ENCODE data around the gene PHF14.

The PHF14 gene

GRCh38 chr7:11120068-11120664 lies 146.5 kb downstream of the PHF14 start:
- FAIRE-seq: no peak

DNA sequence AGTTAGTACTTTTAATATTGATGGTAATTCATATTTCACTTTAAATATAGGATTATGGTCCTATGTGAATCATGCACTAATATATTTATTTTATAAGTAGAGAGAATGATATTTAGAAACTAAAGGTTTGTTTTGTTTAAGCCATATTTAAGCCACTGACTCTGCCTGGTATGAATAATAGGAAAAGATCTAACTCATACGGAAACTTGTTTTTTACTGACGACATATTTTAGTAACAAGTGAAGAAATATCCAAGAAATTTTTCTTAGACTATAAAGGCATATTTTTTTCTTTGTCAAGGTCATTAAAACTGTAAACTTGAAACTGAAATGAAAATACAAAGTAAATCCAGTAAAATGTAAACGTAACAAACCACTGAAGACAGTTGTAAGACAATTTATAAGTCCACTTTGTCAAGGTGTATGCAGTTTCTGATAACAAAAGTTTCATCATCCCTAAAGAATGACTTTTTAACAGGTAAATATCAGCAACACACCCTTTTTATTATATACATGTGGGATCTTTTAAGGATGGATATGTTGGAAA lies 147.1 kb downstream of the PHF14 start:
- FAIRE-seq: peak; percentile 18

GRCh38 chr7:11124856-11125559 lies 151.3 kb downstream of the PHF14 start:
- FAIRE-seq: no peak

DNA sequence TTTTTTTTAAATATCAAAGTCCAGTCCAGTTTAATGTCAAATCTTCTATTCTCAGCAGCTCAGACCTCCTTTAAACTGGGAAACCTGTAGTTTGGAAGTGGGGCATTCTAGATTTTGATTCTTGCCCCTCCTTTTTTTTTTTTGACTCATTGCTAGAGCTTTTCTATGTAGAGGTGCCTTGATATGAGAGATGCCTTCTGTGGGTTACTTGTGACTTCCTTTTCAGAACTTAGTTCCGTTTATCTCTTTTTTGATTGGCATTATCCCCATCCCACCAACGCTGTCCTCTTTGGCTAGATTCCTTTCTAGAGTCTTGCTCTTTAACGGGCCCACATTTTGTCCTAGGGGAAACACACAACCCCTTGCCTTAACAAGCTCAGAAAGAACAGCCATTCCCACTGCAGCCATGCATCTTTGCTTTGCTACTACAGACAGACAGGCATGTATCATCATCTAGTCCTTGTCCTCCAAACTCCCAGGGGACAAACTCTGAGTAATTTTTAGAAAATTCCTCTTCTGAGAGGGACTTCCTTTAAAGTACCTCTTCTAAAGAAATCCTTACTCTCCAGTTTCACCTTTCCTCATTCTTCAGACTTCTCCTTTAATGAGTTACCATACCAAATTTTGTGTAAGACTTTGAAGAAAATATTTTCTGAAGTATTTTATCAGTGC lies 153.6 kb downstream of the PHF14 start:
- FAIRE-seq: no peak

- no peak for FAIRE-seq
These were observed 154.3 kb downstream of the PHF14 start for GRCh38 chr7:11127988-11128387.

GRCh38 chr7:11128498-11128897 lies 154.8 kb downstream of the PHF14 start:
- FAIRE-seq: no peak

- no peak for FAIRE-seq
These were observed 156.3 kb downstream of the PHF14 start for GRCh38 chr7:11130012-11130411.

DNA sequence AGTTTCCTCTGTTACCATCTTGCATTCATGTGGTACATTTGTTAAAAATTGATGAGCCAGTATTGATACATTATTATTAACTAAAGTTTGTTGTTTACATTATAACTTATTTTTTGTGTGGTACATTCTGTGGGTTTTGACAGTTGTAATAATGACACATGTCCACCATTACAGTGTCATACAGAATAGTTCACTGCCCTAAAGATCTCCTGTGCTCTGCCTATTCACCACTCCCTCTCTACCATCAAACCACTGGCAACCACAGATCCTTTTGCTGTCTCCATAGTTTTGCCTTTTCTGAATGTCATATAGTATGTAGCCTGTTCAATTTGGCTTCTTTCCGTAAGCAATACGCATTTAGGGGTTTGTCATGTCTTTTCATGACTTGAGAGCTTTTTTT lies 156.9 kb downstream of the PHF14 start:
- no peak for FAIRE-seq

DNA sequence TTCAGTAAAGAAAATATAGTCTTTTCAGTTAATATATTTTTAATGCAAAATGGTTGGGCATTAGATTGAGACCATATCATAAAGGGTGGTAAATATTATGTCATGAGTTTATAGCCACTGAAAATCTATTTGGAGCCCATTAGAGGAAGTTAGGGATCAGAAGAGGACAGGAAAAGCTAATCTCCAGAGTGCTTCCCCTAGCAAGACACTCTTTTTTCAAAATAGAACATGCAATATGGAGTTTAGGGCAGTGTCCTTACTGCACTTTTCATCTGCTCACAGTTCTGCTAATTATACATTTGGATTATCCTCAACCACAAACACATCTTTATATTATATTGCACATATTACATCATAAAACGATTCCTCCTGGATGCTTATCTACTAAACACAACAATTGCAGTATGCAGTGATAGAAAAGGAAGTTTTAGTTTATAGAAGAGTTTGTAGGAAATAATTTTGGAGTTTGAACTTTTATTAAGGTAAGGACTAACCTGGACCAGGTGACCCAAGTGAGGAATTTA lies 159.8 kb downstream of the PHF14 start:
- FAIRE-seq: no peak

- FAIRE-seq: no peak
These were observed 161.9 kb downstream of the PHF14 start for GRCh38 chr7:11135573-11135972.

DNA sequence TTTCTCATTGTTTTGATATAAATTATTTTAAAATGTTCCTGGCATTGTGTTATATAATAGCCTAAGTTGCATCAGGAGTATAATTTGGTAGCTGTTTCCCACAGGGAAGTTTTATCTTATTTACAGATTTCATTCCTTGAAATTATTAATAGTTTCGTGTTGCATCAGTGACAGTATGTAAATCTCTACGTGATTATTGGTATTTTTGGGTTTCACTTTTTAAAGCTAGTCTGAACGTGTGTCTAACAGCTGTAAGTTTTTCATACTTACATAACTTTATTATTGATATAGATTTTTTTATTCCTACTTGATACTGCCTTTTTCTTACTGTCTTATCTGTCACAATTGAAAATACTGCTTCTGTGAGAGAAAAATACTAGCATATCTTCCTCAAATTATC lies 167.9 kb downstream of the PHF14 start:
- no peak for FAIRE-seq

DNA sequence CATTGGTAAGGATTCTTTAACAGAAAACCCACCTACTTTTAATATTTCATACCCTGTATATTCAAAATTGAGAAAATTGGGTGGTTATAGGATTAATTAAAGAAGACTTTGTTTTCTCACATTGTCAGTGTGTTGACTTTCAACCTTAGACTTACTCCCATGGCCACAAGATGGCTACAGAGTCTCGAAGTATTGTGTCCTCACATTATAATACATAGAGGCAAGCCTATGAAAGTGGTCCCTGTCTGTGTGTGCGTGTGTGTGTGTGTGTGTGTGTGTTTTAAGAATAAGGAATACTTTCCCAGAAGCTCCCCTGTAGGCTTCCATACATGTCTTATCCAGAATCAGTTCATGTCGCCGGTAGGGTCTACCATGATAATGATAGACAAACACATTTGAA lies 180.0 kb downstream of the PHF14 start:
- FAIRE-seq: no peak

- no peak for FAIRE-seq
These were observed 182.2 kb downstream of the PHF14 start for GRCh38 chr7:11155883-11156282.

DNA sequence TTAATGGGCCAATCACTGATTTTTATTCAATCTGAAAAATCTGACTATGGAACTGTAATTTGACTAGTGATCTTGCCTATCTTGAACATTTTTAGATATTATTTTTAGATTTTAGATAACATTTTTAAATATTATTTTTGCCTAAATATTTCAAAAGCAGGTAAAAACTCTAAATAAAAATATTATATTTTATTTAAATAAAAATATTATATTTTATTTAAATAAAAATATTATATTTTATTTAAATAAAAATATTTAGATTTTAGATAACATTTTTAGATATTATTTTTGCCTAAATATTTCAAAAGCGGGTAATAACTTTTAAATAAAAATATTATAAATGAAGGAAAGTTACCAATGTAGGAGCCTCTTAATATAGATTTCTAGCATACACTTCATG lies 187.8 kb downstream of the PHF14 start:
- FAIRE-seq: peak; percentile 99

DNA sequence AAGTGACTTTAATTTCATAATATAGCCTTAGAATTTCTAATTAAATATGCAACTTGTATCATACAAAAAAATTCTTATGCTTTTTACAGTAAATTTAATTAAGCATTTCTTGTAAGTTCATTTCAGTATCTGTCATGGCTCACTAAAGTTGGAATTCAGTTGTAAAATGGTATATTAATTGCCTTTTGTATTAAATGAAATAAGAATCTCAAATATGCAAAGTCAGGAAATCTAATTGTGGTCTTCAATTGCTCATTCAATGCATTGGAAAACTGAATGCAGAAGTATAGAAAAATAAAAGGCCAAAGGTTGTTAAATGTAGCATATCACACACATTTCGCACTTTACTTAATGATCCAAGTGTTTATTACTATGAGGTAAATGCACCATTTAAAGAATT lies 189.5 kb downstream of the PHF14 start:
- FAIRE-seq: no peak

GRCh38 chr7:11166051-11166450 lies 192.4 kb downstream of the PHF14 start:
- no peak for FAIRE-seq

GRCh38 chr7:11168650-11169170 lies 195.0 kb downstream of the PHF14 start:
- no peak for FAIRE-seq

DNA sequence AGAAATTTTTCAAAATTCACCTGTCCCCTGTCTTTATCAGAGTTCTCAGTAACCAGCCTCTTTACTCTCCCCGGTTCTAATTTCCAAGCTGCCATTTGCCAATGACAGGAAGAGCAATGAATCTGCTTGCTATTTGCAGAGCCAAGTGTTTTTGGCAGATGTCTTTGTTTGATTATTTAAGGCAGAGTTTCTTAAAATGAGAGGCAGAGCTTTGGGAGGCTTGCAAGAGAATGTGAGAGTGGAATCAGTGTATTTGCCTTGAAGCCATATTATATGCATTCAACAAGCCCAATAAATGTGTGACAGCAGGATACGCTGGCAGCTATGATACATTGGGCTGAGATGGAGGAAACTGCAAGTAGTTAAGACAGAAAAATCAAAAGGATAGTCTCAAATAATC lies 196.5 kb downstream of the PHF14 start:
- no peak for FAIRE-seq

DNA sequence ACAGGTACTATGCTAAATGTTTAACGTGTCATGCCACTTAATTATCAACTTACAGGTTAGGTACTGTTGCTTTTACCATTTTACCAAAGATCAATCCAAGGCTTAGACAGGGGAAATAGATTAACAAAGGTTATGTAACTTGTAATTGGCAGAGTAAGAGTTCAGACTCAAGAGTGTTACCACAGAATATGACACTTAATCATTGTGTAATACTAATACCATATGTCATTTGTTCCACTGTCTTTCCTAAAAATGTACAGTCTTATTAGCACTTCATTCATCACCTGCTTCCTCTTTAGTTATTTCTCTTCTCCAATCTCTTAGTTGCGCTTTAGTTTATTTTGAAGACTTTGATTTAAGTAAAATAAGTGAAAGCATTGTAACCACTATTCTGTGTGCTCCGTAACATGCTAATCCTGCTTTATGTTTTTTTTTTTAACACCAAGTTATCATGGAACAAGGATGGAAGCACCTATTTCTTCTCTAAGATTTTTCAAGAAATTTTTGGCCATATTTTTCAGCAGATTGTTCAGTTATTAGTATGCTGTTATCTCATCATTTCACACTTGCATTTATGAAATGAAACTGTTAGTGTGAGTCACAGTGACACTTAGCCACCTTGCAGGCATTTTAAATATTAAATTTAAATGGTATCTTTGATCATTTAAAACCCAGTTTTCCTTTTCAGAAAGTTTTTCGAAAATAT lies 197.3 kb downstream of the PHF14 start:
- FAIRE-seq: no peak

DNA sequence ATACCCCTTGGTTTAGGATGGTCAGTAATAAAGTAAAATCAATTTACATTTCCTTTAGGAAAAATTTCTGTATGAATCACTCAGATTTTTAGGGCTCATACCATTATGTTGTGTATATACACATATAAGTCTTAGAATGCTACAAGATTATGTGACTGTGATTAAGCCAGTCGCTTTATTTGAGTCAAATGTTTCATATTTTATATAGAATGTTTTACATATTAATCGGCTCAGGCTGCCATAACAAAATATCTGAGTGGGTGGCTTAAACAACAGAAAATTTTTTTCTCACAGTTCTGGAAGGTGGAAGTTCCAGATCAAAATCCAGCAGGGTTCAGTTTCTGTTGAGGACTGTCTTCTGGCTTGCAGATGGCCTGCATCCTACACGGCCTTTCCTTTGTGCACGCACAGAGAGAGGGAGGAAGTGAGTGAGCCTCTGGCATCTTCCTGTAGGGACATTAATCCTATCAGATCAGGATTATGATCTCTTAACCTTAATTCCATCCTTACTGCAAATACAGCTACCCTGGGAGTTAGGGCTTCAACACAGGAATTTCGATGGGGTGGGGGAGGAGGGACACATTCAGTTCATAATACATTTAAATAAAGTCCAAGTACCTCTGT lies 198.0 kb downstream of the PHF14 start:
- FAIRE-seq: no peak

DNA sequence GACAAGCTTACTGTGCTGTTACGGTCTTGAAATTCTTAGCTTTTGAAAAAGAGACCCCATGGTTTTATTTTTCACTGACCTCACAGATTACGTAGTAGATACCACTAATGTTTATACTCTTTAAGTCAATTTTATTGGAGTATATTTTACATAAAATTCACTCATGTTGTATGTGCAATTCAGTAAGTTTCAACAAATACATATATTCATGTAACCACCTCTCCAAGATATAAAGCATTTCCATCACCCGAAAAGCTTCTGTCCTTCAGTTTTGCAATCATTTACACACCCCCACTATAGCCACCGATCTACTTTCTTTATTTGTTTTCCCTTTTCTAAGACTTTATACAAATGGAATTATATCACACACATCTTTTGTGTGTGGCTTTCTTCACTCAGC lies 199.2 kb downstream of the PHF14 start:
- no peak for FAIRE-seq

DNA sequence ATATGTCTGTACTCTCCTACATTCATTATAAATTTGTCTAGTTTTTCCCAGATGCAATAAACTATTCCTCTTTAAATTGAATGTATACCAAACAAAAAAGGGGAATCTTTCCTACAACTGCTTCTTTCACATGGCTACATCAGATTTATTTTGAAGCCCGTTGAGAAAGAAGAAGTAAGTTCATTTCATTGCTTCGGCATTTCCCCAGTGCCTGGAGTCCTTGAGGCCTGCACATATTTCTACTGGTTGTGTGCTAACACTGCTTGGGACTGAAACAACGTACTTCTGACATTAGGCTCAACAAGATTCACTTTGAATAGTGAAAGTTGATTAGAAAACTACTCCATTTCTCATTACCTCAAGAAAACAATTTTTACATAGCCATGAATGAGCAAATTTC lies 201.7 kb downstream of the PHF14 start:
- no peak for FAIRE-seq
